HG02763 (cell line): ENCODE results near the gene ADK.
"Not testable (repeated sequence)": the region's sequence is repeated elsewhere in the genome, so short reads cannot be mapped to it uniquely, and the experiment has no call there.

Experiments
- ATAC-seq: cut with Tn5 transposase; IDR thresholded peaks from one replicate; pipeline ENCODE4 v1.9.1; 2021; ENCODE audit warnings: mild to moderate bottlenecking, moderate library complexity; ENCODE audit not compliant: unreplicated experiment

Gene ADK

DNA sequence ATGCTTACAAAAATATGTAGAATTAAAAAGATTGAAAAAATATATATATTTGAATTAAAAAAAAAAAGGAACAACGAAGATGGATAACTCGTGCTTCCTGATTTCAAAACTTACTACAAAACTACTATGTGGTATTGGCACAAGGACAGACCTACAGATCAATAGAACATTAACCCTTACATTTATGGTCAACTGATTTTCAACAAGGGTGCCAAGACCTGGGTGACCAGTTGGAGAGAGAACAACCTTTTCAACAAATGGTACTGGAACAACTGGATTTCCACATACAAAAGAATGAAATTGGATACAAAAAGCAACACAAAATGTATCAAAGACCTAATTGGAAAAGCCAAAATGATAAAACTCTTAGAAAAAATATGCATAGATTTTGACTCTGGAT is 10.5 kb upstream of the ADK start:
- no peak for ATAC-seq

DNA sequence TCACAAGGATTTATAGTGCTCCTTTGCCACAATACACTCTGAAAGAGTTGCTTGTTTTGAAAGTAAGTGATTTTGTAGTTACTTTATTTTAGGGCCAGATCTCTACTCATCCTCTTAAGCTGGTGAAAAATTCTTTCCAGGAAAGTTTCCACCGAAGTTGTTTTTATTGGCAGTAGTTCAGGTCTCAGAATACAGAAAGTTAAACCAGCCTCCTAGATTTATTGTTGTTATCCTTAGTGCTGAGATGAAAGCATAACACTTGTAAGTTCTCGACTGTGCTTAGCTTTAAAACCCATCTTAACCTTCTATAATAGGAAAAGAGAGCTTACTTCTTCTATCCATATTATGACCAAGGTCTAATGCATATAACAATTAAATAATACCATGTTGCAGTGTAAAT is 5.9 kb upstream of the ADK start:
- no peak for ATAC-seq

DNA sequence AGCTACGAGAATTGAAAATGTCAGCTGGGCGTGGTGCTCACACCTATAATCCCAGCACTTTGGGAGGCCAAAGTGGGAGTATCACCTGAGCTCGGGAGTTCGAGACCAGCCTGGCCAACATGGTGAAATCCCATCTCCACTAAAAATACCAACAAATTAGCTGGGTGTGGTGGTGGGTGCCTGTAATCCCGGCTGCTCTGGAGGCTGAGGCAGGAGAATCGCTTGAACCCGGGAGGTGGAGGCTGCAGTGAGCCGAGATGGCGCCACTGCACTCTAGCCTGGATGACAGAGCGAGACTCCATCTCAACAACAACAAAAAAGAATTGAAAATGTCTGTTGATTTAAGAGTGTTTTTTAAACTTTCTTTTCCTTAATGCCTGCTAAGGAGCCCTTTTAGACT is 4.0 kb upstream of the ADK start:
- ATAC-seq, result not testable (repeated sequence)

- ATAC-seq, result peak; percentile 41
These were observed 624 bp upstream of the ADK start, which contains the start of gene AP3M1 for GRCh38 chr10:74150204-74150989. AP3M1 (minus strand) TSS chr10:74150828; CDS start chr10:74138379, 12,449 bp downstream.

DNA sequence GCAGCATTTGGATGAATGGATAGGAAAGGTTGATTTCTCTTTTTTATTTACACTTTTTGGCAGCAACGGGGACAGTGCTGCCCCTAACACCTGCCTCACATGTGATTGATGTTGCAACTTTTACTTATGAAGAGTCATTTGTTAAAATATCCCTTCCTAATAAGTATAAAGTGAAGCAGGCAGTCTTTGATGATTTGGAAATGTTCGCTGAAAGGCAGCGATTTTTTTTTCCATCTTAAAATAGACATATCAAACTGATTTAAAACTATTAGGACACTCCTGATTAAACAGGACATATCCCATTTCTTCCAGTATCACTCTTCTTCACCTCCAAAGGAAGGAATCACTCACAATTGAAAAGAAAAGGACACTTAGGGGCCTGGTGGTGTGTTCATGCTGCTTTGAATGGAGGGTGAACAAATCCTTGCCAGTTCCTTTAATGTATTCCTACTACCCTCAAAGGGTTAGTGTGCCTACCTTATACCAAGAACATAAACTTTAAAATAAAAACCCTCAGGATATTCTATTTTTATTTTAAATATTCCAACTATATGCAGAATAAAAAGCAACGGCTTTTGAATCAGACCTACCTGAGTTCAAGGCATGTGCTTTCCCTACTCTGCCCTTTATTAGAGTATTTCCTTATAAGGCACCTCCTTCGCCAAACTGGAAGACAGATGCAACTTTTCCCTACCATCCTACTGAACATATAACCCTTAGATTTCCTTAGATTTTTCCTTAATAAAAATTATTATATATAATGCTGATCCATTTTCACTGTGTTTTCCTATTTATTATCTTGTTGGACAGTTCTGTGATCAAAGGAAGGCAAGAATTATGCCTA is 1.1 kb downstream of the ADK start:
- no peak for ATAC-seq

DNA sequence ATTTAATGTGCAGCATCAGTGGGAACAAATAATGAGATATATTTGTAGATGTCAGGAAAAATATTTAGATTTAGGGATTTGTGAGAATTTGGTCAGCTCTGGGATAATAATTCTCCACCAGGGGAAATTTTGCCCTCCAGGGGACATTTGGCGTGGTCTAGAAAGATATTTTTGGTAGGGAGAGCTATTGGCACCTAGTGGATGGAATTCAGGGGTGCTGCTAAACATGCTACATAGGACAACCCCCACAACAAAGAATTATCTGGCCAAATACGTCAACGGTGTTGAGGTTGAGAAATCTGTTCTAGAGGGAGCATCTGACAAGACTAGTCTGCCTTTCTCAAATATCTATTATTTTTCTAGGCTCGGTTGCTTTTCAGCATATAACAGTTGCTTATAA is 2.1 kb downstream of the ADK start:
- ATAC-seq, result no peak

DNA sequence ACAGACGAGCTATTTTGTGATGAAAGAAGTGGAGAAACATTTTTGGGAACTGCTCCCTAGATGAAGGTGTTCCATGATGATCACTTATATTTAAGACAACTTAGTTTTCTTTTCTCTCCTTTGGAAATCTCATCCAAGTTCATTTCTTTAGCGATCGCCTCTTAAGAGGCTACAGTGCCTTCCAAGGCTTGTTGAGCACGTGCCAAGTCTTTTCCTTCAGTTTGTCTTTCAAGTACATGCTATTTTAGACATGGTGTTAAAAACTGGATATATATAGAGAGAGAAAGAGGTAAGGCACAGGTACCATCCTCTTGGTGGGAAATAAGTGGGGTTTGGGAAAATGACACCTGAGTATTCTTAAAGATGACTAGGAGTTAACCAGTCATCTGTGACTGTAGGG is 2.7 kb downstream of the ADK start:
- no peak for ATAC-seq

DNA sequence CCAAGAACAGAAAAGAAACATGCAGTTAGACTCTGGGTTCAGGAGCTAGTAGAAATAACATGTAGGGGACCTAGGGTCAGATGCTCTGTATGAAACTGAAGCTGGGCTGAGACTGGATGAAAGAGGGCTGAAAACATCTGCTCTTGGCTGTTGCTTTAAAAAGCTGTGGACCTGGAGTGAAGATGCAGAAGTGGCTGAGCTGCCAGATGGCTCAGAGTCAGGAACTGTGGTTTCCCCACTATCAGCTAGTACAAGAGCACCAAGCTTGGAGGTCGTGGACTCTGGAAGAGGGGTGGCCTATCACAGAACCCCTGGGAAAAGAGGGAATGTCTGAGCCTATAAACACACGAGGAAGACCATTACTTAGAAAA is 5.9 kb downstream of the ADK start:
- no peak for ATAC-seq

- ATAC-seq, result no peak
These were observed 9.0 kb downstream of the ADK start for GRCh38 chr10:74160013-74160412.

DNA sequence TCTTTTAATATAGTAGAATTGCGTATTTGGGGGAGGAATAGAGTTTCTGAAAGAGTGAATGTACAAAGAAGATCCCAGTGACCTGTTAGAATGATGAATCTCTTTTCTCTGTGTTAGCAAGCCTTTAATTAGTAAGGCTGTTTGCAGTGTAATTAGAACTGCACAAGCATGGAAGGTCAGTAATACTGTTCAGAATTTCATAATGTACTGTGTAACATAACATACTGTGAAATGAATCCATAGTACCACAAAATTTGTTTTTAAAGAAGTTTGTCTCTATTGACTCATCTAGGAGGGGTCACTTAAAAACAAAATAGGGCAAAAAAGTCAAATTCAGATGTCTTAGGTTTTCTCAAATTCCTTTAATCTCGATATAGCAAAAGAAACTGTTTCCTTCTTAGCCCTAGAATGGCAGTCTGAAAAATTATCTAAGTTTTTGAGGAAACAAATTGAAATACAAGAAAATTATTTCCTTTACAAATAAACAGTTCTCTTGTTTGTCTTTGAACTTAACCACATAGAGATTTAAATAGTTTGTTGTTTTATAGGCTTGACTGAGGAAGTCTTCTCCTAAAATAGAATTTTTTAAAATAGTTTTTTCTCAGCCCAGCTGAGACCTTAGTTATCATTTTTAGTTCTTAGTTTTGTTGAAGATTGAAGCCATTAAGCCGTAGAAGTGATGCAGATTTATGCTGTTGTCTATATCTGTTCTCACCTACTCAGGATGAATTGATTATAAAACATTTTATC is 12.5 kb downstream of the ADK start:
- ATAC-seq, result no peak

- no peak for ATAC-seq
These were observed 13.9 kb downstream of the ADK start for GRCh38 chr10:74164716-74165529.

DNA sequence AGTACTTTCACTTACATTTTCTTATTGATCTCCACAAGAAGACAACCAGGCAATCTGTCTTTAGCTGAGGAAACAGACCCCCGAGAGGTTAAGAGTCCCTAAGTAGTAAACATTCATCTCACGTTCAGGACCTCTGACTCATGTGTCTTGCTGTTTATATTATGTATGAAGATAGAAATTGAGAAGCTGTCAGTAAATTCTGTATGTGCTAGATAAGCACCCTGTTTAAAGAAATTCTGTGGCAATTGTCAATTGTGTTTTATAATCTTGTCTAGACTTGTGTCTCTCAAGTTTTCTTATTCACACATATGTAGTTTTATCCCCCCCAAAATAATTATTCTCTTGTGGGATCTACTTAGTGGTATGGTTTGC is 14.5 kb downstream of the ADK start:
- ATAC-seq, result no peak

DNA sequence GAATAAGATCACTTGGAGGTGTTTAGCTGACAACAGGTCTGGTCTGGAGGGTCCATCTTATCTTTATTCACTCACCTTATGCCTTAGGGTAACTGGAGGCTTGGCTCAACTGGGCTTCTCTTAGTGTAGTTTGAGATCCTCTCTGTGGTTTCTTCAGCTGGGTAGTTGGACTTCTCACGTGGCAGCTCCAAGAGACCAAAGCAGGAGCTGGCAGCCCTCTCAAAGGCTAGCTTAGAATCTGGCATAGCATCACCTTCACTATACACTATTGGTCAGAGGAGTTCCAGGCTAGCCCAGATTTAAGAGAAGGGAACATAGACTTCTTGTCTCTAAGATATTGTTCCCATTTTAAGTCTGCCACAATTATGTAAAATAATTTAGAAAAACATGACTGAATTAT is 16.4 kb downstream of the ADK start:
- ATAC-seq, result no peak

DNA sequence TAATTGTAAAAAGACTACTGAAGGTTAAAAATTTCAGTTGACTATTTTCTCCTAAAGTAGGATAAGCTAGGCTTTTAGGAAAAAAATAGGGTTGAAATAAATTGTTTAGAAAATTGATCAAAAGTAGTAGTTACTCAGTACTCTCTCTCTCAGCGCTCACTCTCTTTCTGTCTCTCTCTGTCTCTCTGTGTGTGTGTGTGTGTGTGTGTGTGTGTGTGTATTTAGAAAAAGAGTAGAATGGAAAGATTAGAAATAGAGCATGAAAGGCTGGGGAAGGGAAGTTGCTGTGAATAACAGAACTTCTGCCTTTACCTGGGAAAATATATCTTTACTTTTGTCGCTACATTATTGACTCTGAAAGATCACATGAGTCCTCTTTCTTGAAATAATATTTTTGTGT is 20.6 kb downstream of the ADK start:
- ATAC-seq, result no peak

DNA sequence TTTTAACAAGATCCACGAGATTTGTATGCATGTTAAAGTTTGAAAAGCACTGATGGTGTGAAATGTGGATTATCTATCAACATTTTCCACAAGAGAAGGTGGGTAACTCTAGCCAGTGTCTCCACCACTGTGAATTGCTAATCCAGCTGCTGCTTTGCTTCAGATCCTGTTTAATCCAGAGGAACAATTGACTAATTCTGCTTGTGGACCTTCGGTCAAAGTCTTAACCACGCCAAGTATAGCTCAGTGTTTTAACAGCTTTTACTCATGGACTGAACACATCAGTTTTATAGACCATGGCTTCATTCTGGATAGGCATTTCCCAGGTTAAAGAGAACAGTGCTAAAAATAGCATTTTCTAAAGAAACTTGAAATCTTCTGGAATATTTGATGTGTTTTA is 23.5 kb downstream of the ADK start:
- ATAC-seq, result no peak

DNA sequence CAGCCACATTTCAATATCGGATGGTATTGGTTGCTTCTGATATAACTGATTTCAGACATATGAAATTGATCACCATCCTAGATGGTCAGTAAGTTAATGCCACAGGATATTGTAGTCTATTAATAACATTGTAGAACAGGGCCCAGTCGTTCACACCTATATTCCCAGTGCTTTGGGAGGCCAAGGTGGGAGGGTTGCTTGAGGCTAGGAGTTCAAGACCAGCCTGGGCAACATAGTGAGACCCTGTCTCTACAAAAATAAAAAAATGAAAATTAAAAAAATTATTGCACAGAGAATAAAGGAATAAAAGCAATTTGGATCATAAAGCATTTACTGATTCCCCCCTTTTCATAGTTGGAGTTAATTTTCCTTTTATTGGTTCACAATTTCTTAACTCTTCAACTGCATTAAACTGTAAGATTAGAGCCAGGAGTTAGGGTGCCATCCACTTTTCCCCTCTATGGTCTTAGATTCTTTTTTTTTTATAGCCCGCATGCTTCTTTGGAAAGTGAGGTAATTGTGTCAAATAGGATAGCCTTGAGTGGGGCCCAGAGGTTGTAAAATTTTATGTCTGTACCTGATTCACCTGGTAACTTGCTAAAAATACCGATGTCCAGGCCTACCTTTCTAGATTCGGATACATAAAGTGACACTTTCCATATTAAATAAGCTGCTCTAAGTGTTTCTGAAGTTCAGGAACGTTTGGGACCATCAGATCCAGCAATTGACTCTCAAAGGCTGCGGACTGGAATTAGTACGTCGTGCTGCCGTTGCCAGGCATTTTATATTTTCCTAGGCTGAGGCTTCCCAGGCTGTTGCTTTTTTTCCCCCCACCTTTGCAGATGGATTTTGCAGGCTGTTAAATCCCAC is 24.7 kb downstream of the ADK start:
- no peak for ATAC-seq

GRCh38 chr10:74176380-74177139 is 25.5 kb downstream of the ADK start:
- ATAC-seq, result peak; percentile 87

GRCh38 chr10:74177140-74177677 is 26.2 kb downstream of the ADK start:
- peak; percentile 20 for ATAC-seq
